HG03064 (cell line): Measurements from ENCODE around the gene IL23A.
"Not testable (repeated sequence)": the region's sequence is repeated elsewhere in the genome, so short reads cannot be mapped to it uniquely, and the experiment has no call there.

Experiments
- ATAC-seq: cut with Tn5 transposase; IDR thresholded peaks from one replicate; pipeline ENCODE4 v1.9.1; 2021; ENCODE audit warnings: low read depth; ENCODE audit not compliant: unreplicated experiment

IL23A gene

GRCh38 chr12:56338308-56339157 is at the start of gene IL23A:
TSS of gene IL23A (plus strand) at chr12:56338884. CDS start at chr12:56339045, 161 bp downstream.
- no peak for ATAC-seq

- no peak for ATAC-seq
Measured at GRCh38 chr12:56293795-56294194, 44.9 kb upstream of the IL23A start.

GRCh38 chr12:56296295-56296694 is 42.4 kb upstream of the IL23A start:
- ATAC-seq = no peak

GRCh38 chr12:56297400-56297799 is 41.3 kb upstream of the IL23A start:
- no peak for ATAC-seq

- no peak for ATAC-seq
Measured at GRCh38 chr12:56298828-56299227, 39.9 kb upstream of the IL23A start.

GRCh38 chr12:56299308-56299852 is 39.3 kb upstream of the IL23A start:
- ATAC-seq = no peak

GRCh38 chr12:56299853-56300643 is 38.6 kb upstream of the IL23A start, which contains the start of gene CS:
TSS of gene CS (minus strand) at chr12:56300330. CDS start at chr12:56300201, 129 bp downstream.
- ATAC-seq = peak; percentile 87

- no peak for ATAC-seq
Measured at GRCh38 chr12:56300644-56301464, 37.8 kb upstream of the IL23A start.

GRCh38 chr12:56304276-56304675 is 34.4 kb upstream of the IL23A start:
- no peak for ATAC-seq

- ATAC-seq = no peak
Measured at GRCh38 chr12:56304872-56305590, 33.7 kb upstream of the IL23A start.

- ATAC-seq = no peak
Measured at GRCh38 chr12:56307221-56307965, 31.3 kb upstream of the IL23A start.

GRCh38 chr12:56308714-56309113 is 30.0 kb upstream of the IL23A start:
- ATAC-seq = no peak

GRCh38 chr12:56311003-56311402 is 27.7 kb upstream of the IL23A start:
- no peak for ATAC-seq

- no peak for ATAC-seq
Measured at GRCh38 chr12:56315249-56315621, 23.4 kb upstream of the IL23A start.

GRCh38 chr12:56315622-56316473 is 22.8 kb upstream of the IL23A start, which contains the start of gene CNPY2:
TSS of gene CNPY2 (minus strand) at chr12:56315988. CDS start at chr12:56315217, 771 bp downstream.
- peak; percentile 87 for ATAC-seq

- no peak for ATAC-seq
Measured at GRCh38 chr12:56317675-56318074, 21.0 kb upstream of the IL23A start.

GRCh38 chr12:56321027-56321426 is 17.7 kb upstream of the IL23A start:
- no peak for ATAC-seq

GRCh38 chr12:56321610-56322009 is 17.1 kb upstream of the IL23A start:
- ATAC-seq = not testable (repeated sequence)
